Measurements from ENCODE around the gene PRICKLE2.

DNA sequence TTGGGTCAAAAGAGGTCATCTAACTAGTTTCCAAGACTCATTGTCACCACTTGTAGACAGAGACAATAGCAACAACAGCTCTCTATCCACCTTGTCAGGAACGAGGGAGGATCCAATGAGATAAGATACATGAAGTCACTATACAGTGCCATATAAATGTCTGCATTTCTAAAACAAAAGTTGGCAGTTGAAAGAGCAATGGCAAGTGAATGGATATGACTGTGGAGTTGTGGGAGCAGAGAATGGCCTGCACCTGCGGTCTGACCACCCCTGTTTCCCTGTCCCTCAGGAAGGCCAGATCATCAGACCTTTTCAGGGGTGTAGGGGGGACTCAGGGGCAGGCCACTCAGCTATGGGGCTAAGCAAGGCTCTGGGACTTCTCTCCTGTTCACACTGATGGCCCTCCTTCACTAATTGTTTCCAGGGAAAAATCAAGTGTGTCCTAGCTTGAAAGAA lies 161.3 kb downstream of the PRICKLE2 start:
- TF ChIP-seq, protein P1, sequence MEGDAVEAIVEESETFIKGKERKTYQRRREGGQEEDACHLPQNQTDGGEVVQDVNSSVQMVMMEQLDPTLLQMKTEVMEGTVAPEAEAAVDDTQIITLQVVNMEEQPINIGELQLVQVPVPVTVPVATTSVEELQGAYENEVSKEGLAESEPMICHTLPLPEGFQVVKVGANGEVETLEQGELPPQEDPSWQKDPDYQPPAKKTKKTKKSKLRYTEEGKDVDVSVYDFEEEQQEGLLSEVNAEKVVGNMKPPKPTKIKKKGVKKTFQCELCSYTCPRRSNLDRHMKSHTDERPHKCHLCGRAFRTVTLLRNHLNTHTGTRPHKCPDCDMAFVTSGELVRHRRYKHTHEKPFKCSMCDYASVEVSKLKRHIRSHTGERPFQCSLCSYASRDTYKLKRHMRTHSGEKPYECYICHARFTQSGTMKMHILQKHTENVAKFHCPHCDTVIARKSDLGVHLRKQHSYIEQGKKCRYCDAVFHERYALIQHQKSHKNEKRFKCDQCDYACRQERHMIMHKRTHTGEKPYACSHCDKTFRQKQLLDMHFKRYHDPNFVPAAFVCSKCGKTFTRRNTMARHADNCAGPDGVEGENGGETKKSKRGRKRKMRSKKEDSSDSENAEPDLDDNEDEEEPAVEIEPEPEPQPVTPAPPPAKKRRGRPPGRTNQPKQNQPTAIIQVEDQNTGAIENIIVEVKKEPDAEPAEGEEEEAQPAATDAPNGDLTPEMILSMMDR (conservative IDR thresholded peaks at IDR 0.05; ENCODE audit: low read depth in 2 of 2), result no peak
- TF ChIP-seq CREB1 (CRISPR knock-in tag; IDR thresholded peaks at IDR 0.05; ENCODE audit: low read depth) (no peak), EZH2 (IDR thresholded peaks at IDR 0.05; ENCODE audit: low read depth, unreplicated experiment) (no peak)
- TF ChIP-seq, protein P2, sequence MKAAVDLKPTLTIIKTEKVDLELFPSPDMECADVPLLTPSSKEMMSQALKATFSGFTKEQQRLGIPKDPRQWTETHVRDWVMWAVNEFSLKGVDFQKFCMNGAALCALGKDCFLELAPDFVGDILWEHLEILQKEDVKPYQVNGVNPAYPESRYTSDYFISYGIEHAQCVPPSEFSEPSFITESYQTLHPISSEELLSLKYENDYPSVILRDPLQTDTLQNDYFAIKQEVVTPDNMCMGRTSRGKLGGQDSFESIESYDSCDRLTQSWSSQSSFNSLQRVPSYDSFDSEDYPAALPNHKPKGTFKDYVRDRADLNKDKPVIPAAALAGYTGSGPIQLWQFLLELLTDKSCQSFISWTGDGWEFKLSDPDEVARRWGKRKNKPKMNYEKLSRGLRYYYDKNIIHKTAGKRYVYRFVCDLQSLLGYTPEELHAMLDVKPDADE (IDR thresholded peaks at IDR 0.05), result no peak
- TF ChIP-seq, protein P3, sequence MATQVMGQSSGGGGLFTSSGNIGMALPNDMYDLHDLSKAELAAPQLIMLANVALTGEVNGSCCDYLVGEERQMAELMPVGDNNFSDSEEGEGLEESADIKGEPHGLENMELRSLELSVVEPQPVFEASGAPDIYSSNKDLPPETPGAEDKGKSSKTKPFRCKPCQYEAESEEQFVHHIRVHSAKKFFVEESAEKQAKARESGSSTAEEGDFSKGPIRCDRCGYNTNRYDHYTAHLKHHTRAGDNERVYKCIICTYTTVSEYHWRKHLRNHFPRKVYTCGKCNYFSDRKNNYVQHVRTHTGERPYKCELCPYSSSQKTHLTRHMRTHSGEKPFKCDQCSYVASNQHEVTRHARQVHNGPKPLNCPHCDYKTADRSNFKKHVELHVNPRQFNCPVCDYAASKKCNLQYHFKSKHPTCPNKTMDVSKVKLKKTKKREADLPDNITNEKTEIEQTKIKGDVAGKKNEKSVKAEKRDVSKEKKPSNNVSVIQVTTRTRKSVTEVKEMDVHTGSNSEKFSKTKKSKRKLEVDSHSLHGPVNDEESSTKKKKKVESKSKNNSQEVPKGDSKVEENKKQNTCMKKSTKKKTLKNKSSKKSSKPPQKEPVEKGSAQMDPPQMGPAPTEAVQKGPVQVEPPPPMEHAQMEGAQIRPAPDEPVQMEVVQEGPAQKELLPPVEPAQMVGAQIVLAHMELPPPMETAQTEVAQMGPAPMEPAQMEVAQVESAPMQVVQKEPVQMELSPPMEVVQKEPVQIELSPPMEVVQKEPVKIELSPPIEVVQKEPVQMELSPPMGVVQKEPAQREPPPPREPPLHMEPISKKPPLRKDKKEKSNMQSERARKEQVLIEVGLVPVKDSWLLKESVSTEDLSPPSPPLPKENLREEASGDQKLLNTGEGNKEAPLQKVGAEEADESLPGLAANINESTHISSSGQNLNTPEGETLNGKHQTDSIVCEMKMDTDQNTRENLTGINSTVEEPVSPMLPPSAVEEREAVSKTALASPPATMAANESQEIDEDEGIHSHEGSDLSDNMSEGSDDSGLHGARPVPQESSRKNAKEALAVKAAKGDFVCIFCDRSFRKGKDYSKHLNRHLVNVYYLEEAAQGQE (IDR thresholded peaks at IDR 0.05; ENCODE audit: unreplicated experiment), result no peak

Measured in GM23338 (cell line).